ENCODE results near the gene MORC1. TPM values are rescaled to one million over a fixed set of nuclear protein-coding genes. Genes with fewer than 3 reads are reported as not detected.
"Not testable (repeated sequence)": the region's sequence is repeated elsewhere in the genome, so short reads cannot be mapped to it uniquely, and the experiment has no call there.

The MORC1 gene
- total and polyA plus RNA-seq, 3 experiments from 2014 or later = not detected

- Mint-ChIP-seq H3K27ac (no peak overlapping the region), H3K4me3 (no peak overlapping the region), H3K4me1 (no peaks in the 10 kb centered on the region), H3K27me3 (peaks cover 0 to 19% of the 10 kb centered on the region in 2 donors), H3K9me3 (peaks cover 0 to 3% (median 0%) of the 10 kb centered on the region in 5 donors), H3K36me3 (no peaks in the 10 kb centered on the region)
- Histone ChIP-seq H3K4me3 (ENCODE audit: low read length) (no peak overlapping the region), H3K27me3 (ENCODE audit: insufficient read depth, low read length, poor library complexity, severe bottlenecking) (no peaks in the 10 kb centered on the region), H3K27ac (ENCODE audit: low read depth, low read length) (no peak overlapping the region), H3K4me1 (ENCODE audit: insufficient read depth, low read length) (no peaks in the 10 kb centered on the region), H3K9me3 (ENCODE audit: low read length) (no peaks in the 10 kb centered on the region), H3K36me3 (ENCODE audit: insufficient read depth, low read length) (no peaks in the 10 kb centered on the region)
- no peak for DNase-seq
- POLR2A ChIA-PET = no interaction called here
- CTCF ChIA-PET = no interaction called here
Measured at GRCh38 chr3:109143646-109144045, 25.7 kb upstream of the MORC1 start.

DNA sequence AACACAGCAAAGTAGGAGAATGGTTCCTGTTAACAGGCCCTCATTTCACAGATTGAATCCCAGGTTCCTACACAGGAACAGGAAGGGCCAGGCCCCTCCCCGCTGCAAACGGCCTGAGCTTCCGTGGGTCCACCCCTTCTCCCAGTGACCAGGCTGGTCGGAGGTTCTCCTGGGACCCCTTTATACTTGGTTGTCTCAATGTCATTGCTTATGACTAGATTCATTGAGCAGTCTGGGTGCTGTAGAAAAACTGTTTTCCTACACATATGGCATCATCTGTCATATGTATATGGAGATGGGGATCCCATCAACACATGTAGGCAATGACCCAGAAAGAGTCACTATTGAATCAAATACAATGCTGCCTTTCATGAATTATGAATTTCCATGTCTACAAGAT is 22.4 kb upstream of the MORC1 start:
- no peaks in the 10 kb centered on the region for H3K4me1 Mint-ChIP-seq
- H3K9me3 Mint-ChIP-seq = peaks cover 0 to 2% (median 0%) of the 10 kb centered on the region in 5 donors
- Histone ChIP-seq H3K4me3 (ENCODE audit: low read length) (no peak overlapping the region), H3K27ac (ENCODE audit: low read depth, low read length) (no peak overlapping the region), H3K36me3 (ENCODE audit: insufficient read depth, low read length) (no peaks in the 10 kb centered on the region), H3K27me3 (ENCODE audit: insufficient read depth, low read length, poor library complexity, severe bottlenecking) (no peaks in the 10 kb centered on the region), H3K9me3 (ENCODE audit: low read length) (no peaks in the 10 kb centered on the region), H3K4me1 (ENCODE audit: insufficient read depth, low read length) (no peaks in the 10 kb centered on the region)
- ChIA-PET CTCF (no interaction called here), POLR2A (no interaction called here)
- H3K4me3 Mint-ChIP-seq = no peak overlapping the region
- H3K36me3 Mint-ChIP-seq = no peaks in the 10 kb centered on the region
- H3K27me3 Mint-ChIP-seq = peaks cover 0 to 19% of the 10 kb centered on the region in 2 donors
- no peak for DNase-seq
- no peak overlapping the region for H3K27ac Mint-ChIP-seq

DNA sequence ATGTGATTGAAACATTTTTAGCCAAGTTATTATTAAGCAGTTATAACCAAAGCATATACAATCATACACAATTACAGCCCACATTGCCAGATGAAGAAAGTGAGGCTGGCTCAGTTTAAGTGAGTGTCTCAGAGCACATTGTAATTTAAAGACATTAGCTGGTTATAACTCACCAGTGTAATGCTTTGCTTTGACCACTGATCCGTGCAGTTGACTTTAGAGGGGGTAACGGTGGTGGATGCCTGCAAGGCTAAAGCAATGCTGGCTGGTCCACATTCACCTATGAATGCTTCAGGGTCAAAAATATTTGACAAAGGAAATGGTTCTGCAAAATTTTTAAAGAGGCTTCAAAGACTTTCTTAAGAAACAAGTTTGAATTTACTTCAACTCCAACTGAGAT is 19.8 kb upstream of the MORC1 start:
- Mint-ChIP-seq H3K4me3 (no peak overlapping the region), H3K27me3 (peaks cover 0 to 9% of the 10 kb centered on the region in 2 donors), H3K36me3 (no peaks in the 10 kb centered on the region), H3K27ac (no peak overlapping the region), H3K9me3 (no peaks in the 10 kb centered on the region), H3K4me1 (no peaks in the 10 kb centered on the region)
- Histone ChIP-seq H3K27me3 (ENCODE audit: insufficient read depth, low read length, poor library complexity, severe bottlenecking) (no peaks in the 10 kb centered on the region), H3K27ac (ENCODE audit: low read depth, low read length) (no peak overlapping the region), H3K36me3 (ENCODE audit: insufficient read depth, low read length) (no peaks in the 10 kb centered on the region), H3K9me3 (ENCODE audit: low read length) (no peaks in the 10 kb centered on the region), H3K4me3 (ENCODE audit: low read length) (no peak overlapping the region), H3K4me1 (ENCODE audit: insufficient read depth, low read length) (no peaks in the 10 kb centered on the region)
- CTCF ChIA-PET = no interaction called here
- no peak for DNase-seq
- POLR2A ChIA-PET = no interaction called here

DNA sequence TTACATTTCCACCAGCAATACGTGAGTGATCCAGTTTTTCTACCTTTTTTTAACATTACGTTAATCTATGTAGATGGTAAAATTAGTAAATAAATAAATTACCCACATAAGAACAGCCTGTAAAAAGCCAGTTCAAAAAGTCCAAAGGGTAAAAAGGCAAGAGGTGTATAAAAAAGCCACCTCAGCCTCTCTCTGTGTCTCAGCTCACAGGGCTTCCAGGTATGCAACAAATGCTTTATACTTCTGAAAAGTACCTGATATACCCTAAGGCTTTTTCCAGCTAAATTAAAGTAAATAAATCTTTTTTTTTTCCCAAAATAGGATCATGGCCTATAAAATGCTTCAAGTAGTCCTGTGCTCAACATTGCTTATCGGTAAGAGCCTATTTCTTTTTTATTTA is 18.6 kb upstream of the MORC1 start, which contains the start of gene C3orf85:
Gene C3orf85, plus strand, starts transcription at position 197 of the 400 bp plus-strand sequence. Its CDS starts 129 bp downstream, at position 326.
- H3K4me3 Mint-ChIP-seq = no peak within 1 kb of the TSS
- CTCF ChIA-PET = no interaction called here
- Histone ChIP-seq H3K27ac (ENCODE audit: low read depth, low read length) (no peak within 1 kb of the TSS), H3K36me3 (ENCODE audit: insufficient read depth, low read length) (no peaks in the 10 kb centered on the region), H3K4me3 (ENCODE audit: low read length) (no peak within 1 kb of the TSS), H3K27me3 (ENCODE audit: insufficient read depth, low read length, poor library complexity, severe bottlenecking) (no peaks in the 10 kb centered on the region), H3K9me3 (ENCODE audit: low read length) (no peaks in the 10 kb centered on the region), H3K4me1 (ENCODE audit: insufficient read depth, low read length) (no peaks in the 10 kb centered on the region)
- POLR2A ChIA-PET = no interaction called here
- peaks cover 0 to 4% of the 10 kb centered on the region in 2 donors for H3K27me3 Mint-ChIP-seq
- H3K4me1 Mint-ChIP-seq = no peaks in the 10 kb centered on the region
- no peak for DNase-seq
- H3K36me3 Mint-ChIP-seq = no peaks in the 10 kb centered on the region
- H3K9me3 Mint-ChIP-seq = no peaks in the 10 kb centered on the region
- H3K27ac Mint-ChIP-seq = no peak within 1 kb of the TSS

GRCh38 chr3:109133474-109133816 is 15.5 kb upstream of the MORC1 start:
- H3K4me3 Mint-ChIP-seq; H3K9me3 Mint-ChIP-seq; H3K9me3 ChIP-seq (ENCODE audit: low read length); H3K27me3 ChIP-seq (ENCODE audit: insufficient read depth, low read length, poor library complexity, severe bottlenecking); H3K27ac ChIP-seq (ENCODE audit: low read depth, low read length); POLR2A ChIA-PET; H3K4me1 Mint-ChIP-seq; H3K36me3 Mint-ChIP-seq; DNase-seq; H3K4me1 ChIP-seq (ENCODE audit: insufficient read depth, low read length); H3K36me3 ChIP-seq (ENCODE audit: insufficient read depth, low read length); H3K27me3 Mint-ChIP-seq; H3K4me3 ChIP-seq (ENCODE audit: low read length); H3K27ac Mint-ChIP-seq: not testable (repeated sequence)
- CTCF ChIA-PET = interaction anchor here (0.6 kb wide), 1 partner anchor 159 kb away, joined by 3 read pairs; no protein-coding TSS in a partner anchor

DNA sequence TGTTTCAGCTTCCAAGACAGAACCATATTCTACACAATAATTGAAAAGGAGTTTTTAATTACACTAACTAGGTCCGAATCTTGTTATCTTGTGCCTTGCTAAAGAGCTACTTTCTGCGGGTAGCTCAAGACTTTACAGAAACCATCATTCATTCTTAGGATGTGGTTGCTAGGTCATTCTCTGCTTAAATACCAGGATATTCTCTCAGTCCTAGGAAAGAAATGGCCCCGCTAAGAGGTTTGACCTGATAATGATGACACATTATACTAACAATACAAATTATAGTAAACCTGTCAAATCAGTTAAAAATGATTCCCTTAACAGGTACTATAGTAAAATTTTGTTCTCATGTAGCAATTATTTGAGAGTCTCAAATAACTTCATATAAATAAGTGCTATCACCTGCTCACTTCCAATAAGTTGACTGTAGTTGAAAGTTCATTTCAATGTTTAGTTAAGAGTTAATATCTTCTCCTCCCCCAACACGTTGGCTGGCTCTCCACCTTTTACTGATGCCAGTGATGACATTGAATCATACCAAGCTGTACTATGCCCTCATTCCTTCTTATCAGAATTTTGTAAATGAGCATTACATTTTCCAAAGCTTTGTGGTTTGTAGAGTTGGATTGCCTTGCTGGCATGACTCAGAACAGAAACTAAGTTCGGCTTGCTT is 15.0 kb upstream of the MORC1 start:
- Mint-ChIP-seq H3K27me3 (peaks cover 2 to 4% of the 10 kb centered on the region in 2 donors), H3K27ac (no peak overlapping the region), H3K9me3 (no peaks in the 10 kb centered on the region), H3K36me3 (no peaks in the 10 kb centered on the region), H3K4me1 (no peaks in the 10 kb centered on the region), H3K4me3 (no peak overlapping the region)
- H3K27ac ChIP-seq (ENCODE audit: low read depth, low read length) = no peak overlapping the region
- DNase-seq = no peak
- H3K27me3 ChIP-seq (ENCODE audit: insufficient read depth, low read length, poor library complexity, severe bottlenecking) = no peaks in the 10 kb centered on the region
- H3K4me3 ChIP-seq (ENCODE audit: low read length) = no peak overlapping the region
- H3K36me3 ChIP-seq (ENCODE audit: insufficient read depth, low read length) = no peaks in the 10 kb centered on the region
- no peaks in the 10 kb centered on the region for H3K4me1 ChIP-seq (ENCODE audit: insufficient read depth, low read length)
- CTCF ChIA-PET = interaction anchor here (0.6 kb wide), 1 partner anchor 158 kb away, joined by 3 read pairs; no protein-coding TSS in a partner anchor
- POLR2A ChIA-PET = no interaction called here
- H3K9me3 ChIP-seq (ENCODE audit: low read length) = no peaks in the 10 kb centered on the region

DNA sequence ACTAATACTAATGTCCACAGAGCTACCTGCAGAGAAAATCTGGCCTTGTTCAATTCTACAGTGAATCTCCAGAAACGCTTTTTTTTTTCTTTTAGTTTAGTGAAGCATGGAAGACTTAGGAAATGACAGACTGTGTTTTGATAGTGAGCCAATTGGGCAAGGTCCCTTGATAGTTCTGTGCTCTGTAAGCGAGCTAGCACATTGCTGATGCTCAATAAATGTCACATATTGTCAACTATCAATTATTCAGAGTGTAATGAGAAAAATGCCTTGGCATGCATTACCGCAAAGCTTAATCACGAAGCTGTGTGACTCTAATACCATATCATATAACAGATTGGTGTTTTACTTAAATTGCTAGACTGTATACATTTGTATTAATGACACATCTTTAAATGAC is 13.3 kb upstream of the MORC1 start:
- Histone ChIP-seq H3K27me3 (ENCODE audit: insufficient read depth, low read length, poor library complexity, severe bottlenecking) (no peaks in the 10 kb centered on the region), H3K9me3 (ENCODE audit: low read length) (no peaks in the 10 kb centered on the region), H3K27ac (ENCODE audit: low read depth, low read length) (no peak overlapping the region), H3K4me3 (ENCODE audit: low read length) (no peak overlapping the region), H3K36me3 (ENCODE audit: insufficient read depth, low read length) (no peaks in the 10 kb centered on the region), H3K4me1 (ENCODE audit: insufficient read depth, low read length) (no peaks in the 10 kb centered on the region)
- H3K36me3 Mint-ChIP-seq = no peaks in the 10 kb centered on the region
- no peak overlapping the region for H3K4me3 Mint-ChIP-seq
- ChIA-PET CTCF (no interaction called here), POLR2A (no interaction called here)
- no peak for DNase-seq
- H3K27ac Mint-ChIP-seq = no peak overlapping the region
- H3K9me3 Mint-ChIP-seq = peaks cover 0 to under 1% (median 0%) of the 10 kb centered on the region in 5 donors
- H3K27me3 Mint-ChIP-seq = peaks cover 2 to 4% of the 10 kb centered on the region in 2 donors
- H3K4me1 Mint-ChIP-seq = no peaks in the 10 kb centered on the region

DNA sequence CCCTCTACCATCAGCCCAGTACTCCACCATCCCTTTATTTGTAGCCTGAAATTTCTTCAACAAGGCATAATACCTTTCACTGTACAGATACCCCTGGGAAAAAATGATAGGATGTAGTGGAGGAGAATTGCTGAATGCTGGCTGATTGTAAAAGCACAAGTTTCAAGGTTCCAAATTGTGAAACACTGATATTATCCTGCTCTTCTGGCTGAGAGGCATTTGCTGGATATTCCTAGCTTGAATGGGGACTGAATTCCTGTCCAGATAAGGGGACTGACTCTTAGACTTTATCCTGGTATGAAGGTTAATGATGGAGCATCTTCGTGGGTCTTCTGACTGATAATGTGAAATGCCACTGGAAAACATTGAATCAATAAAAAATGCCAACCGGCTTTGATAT is 9.6 kb upstream of the MORC1 start:
- H3K27ac ChIP-seq (ENCODE audit: low read depth, low read length) = no peak overlapping the region
- no peaks in the 10 kb centered on the region for H3K36me3 ChIP-seq (ENCODE audit: insufficient read depth, low read length)
- no peak overlapping the region for H3K4me3 ChIP-seq (ENCODE audit: low read length)
- Mint-ChIP-seq H3K9me3 (peaks cover 0 to 3% (median 0%) of the 10 kb centered on the region in 5 donors), H3K27ac (no peak overlapping the region), H3K27me3 (peaks cover 0 to 2% of the 10 kb centered on the region in 2 donors), H3K4me1 (no peaks in the 10 kb centered on the region), H3K4me3 (no peak overlapping the region), H3K36me3 (peaks cover 0 to 4% (median 0%) of the 10 kb centered on the region in 3 donors)
- ChIA-PET POLR2A (no interaction called here), CTCF (no interaction called here)
- H3K9me3 ChIP-seq (ENCODE audit: low read length) = no peaks in the 10 kb centered on the region
- DNase-seq = no peak
- no peaks in the 10 kb centered on the region for H3K27me3 ChIP-seq (ENCODE audit: insufficient read depth, low read length, poor library complexity, severe bottlenecking)
- H3K4me1 ChIP-seq (ENCODE audit: insufficient read depth, low read length) = no peaks in the 10 kb centered on the region

Measured in CD8-positive, alpha-beta memory T cell (primary cell).